ENCODE data around the gene DLGAP1. TPM values are rescaled to one million over a fixed set of nuclear protein-coding genes. Genes with fewer than 3 reads are reported as not detected.

Gene DLGAP1
- total RNA-seq, 1 donor from 2014 or later: 0.05 TPM

- H3K4me1 ChIP-seq: no peaks in the 10 kb centered on the region
- intact Hi-C loops (cut with micrococcal nuclease): loop anchor here (10.0 kb wide), 1 partner anchor 88 kb away; no protein-coding TSS in a partner anchor
- no peak overlapping the region for H3K4me3 ChIP-seq
- no peaks in the 10 kb centered on the region for H3K27me3 ChIP-seq (ENCODE audit: low read depth)
- no peaks in the 10 kb centered on the region for H3K36me3 ChIP-seq
- TF ChIP-seq, protein P1, sequence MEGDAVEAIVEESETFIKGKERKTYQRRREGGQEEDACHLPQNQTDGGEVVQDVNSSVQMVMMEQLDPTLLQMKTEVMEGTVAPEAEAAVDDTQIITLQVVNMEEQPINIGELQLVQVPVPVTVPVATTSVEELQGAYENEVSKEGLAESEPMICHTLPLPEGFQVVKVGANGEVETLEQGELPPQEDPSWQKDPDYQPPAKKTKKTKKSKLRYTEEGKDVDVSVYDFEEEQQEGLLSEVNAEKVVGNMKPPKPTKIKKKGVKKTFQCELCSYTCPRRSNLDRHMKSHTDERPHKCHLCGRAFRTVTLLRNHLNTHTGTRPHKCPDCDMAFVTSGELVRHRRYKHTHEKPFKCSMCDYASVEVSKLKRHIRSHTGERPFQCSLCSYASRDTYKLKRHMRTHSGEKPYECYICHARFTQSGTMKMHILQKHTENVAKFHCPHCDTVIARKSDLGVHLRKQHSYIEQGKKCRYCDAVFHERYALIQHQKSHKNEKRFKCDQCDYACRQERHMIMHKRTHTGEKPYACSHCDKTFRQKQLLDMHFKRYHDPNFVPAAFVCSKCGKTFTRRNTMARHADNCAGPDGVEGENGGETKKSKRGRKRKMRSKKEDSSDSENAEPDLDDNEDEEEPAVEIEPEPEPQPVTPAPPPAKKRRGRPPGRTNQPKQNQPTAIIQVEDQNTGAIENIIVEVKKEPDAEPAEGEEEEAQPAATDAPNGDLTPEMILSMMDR (IDR thresholded peaks at IDR 0.05; ENCODE audit: borderline replicate concordance): no peak
- no peak for DNase-seq
- no peak overlapping the region for H3K27ac ChIP-seq (replicated peaks)
- H3K9me3 ChIP-seq (replicated peaks): no peaks in the 10 kb centered on the region
These were observed 592.1 kb downstream of the DLGAP1 start for GRCh38 chr18:3863006-3863405.

GRCh38 chr18:3861495-3861894, 593.6 kb downstream of the DLGAP1 start:
- Histone ChIP-seq H3K4me1 (no peaks in the 10 kb centered on the region), H3K36me3 (no peaks in the 10 kb centered on the region), H3K27me3 (ENCODE audit: low read depth) (no peaks in the 10 kb centered on the region), H3K27ac (replicated peaks) (no peak overlapping the region), H3K9me3 (replicated peaks) (no peaks in the 10 kb centered on the region), H3K4me3 (no peak overlapping the region)
- TF ChIP-seq, protein P1 (IDR thresholded peaks at IDR 0.05; ENCODE audit: borderline replicate concordance): no peak
- no peak for DNase-seq
- intact Hi-C loops (cut with micrococcal nuclease): loop anchor here (10.0 kb wide), 1 partner anchor 87 kb away; no protein-coding TSS in a partner anchor

GRCh38 chr18:3857544-3857943, 597.6 kb downstream of the DLGAP1 start:
- intact Hi-C loops (cut with micrococcal nuclease): no loop called here
- no peak for DNase-seq
- Histone ChIP-seq H3K4me3 (no peak overlapping the region), H3K27ac (replicated peaks) (no peak overlapping the region), H3K4me1 (no peaks in the 10 kb centered on the region), H3K36me3 (no peaks in the 10 kb centered on the region), H3K9me3 (replicated peaks) (no peaks in the 10 kb centered on the region), H3K27me3 (ENCODE audit: low read depth) (no peaks in the 10 kb centered on the region)
- TF ChIP-seq, protein P1 (IDR thresholded peaks at IDR 0.05; ENCODE audit: borderline replicate concordance): no peak

GRCh38 chr18:3855966-3856365, 599.1 kb downstream of the DLGAP1 start:
- intact Hi-C loops (cut with micrococcal nuclease): no loop called here
- TF ChIP-seq, protein P1 (IDR thresholded peaks at IDR 0.05; ENCODE audit: borderline replicate concordance): no peak

GRCh38 chr18:3852321-3852720, 602.8 kb downstream of the DLGAP1 start:
- intact Hi-C loops (cut with micrococcal nuclease): no loop called here
- peaks cover 10% of the 10 kb centered on the region for H3K9me3 ChIP-seq (replicated peaks)
- H3K36me3 ChIP-seq: no peaks in the 10 kb centered on the region
- H3K27ac ChIP-seq (replicated peaks): no peak overlapping the region
- no peak overlapping the region for H3K4me3 ChIP-seq
- no peaks in the 10 kb centered on the region for H3K27me3 ChIP-seq (ENCODE audit: low read depth)
- H3K4me1 ChIP-seq: no peaks in the 10 kb centered on the region
- no peak for DNase-seq
- TF ChIP-seq, protein P1 (IDR thresholded peaks at IDR 0.05; ENCODE audit: borderline replicate concordance): peak; percentile 24

More at GRCh38 chr18:3855966-3856365, 599.1 kb downstream of the DLGAP1 start:
- Histone ChIP-seq H3K4me1 (no peaks in the 10 kb centered on the region), H3K27me3 (ENCODE audit: low read depth) (no peaks in the 10 kb centered on the region), H3K36me3 (no peaks in the 10 kb centered on the region), H3K9me3 (replicated peaks) (peaks cover 10% of the 10 kb centered on the region), H3K4me3 (no peak overlapping the region), H3K27ac (replicated peaks) (no peak overlapping the region)
- DNase-seq: no peak
